Mesenteric fat pad (tissue), 1 donor: ENCODE results near the gene MUC2. TPM values are rescaled to one million over a fixed set of nuclear protein-coding genes. Genes with fewer than 3 reads are reported as not detected.

ENCODE experiments used
- DNase-seq: peaks from one replicate; pipeline ENCODE4 v3.0.0-alpha.2; 2020; ENCODE audit warnings: low spot score
- total RNA-seq: library from RNA; stranded (reverse); fragmentation: NEBNext Ultra II Directional; extraction: Animal tissue kit (Norgen Biotek cat#: 25700); gene quantifications from one replicate; pipeline ENCODE4 v1.2.1, GENCODE V29; 2021
- donor health status: DM: yes; HTN: yes; CAD: no.

Gene MUC2
- total RNA-seq, 1 donor from 2014 or later: 0.80 TPM

- no peak for DNase-seq
Observed at GRCh38 chr11:1118755-1119603, 44.3 kb downstream of the MUC2 start.

GRCh38 chr11:1119604-1120146 is 45.0 kb downstream of the MUC2 start:
- DNase-seq: no peak

- DNase-seq: no peak
Observed at GRCh38 chr11:1120532-1121330, 46.1 kb downstream of the MUC2 start.

GRCh38 chr11:1121331-1121812 is 46.7 kb downstream of the MUC2 start:
- no peak for DNase-seq

GRCh38 chr11:1121813-1122663 is 47.4 kb downstream of the MUC2 start:
- DNase-seq: no peak

- no peak for DNase-seq
Observed at GRCh38 chr11:1122664-1123002, 48.0 kb downstream of the MUC2 start.

GRCh38 chr11:1123970-1124369 is 49.3 kb downstream of the MUC2 start:
- no peak for DNase-seq

Other genes starting within 250 kb of the MUC2 start
- gene CRACR2B, start 247.0 kb upstream of the MUC2 start, total RNA-seq: 6.8 TPM
- 776 TPM for gene CD151, start 241.9 kb upstream of the MUC2 start, total RNA-seq
- gene POLR2L, start 232.3 kb upstream of the MUC2 start, total RNA-seq: 203 TPM
- gene TSPAN4, start 232.0 kb upstream of the MUC2 start, total RNA-seq: 120 TPM
- 72.1 TPM for gene CHID1, start 164.1 kb upstream of the MUC2 start, total RNA-seq
- gene AP2A2, start 149.0 kb upstream of the MUC2 start, total RNA-seq: 120 TPM
- gene MUC6, start 38.2 kb upstream of the MUC2 start, total RNA-seq: not detected
- gene MUC5AC, start 83.1 kb downstream of the MUC2 start, total RNA-seq: not detected
- not detected for gene MUC5B, start 148.2 kb downstream of the MUC2 start, total RNA-seq
- gene TOLLIP, start 234.8 kb downstream of the MUC2 start, total RNA-seq: 63.6 TPM